Epithelial cell of proximal tubule (primary cell): ENCODE data around the gene ST3GAL5. TPM values are rescaled to one million over a fixed set of nuclear protein-coding genes. Genes with fewer than 3 reads are reported as not detected.

Experiments
- DNase-seq: peaks from one replicate; pipeline ENCODE4 v3.0.0-alpha.2; 2011; ENCODE audit warnings: low read depth
- H3K4me3 ChIP-seq: 2 replicates; pipeline ENCODE4 v1.5.1; 2011; ENCODE audit warnings: low read depth, mild to moderate bottlenecking, low read length
- total RNA-seq: library from RNA; depleted of rRNA; stranded (reverse); fragments of >200 nt; gene quantifications from 2 replicates; pipeline ENCODE4 v1.2.3, GENCODE V29; 2015
- TF ChIP-seq, protein P1 (sequence below): conservative IDR thresholded peaks from 2 replicates; pipeline ENCODE4 v1.5.1; 2012; ENCODE audit warnings: low read depth, mild to moderate bottlenecking, low read length

ST3GAL5 gene
- total RNA-seq, 1 donor from 2014 or later, result 8.7 TPM

GRCh38 chr2:85794038-85794441 lies 94.8 kb downstream of the ST3GAL5 start:
- DNase-seq, result no peak
- TF ChIP-seq, protein P1, sequence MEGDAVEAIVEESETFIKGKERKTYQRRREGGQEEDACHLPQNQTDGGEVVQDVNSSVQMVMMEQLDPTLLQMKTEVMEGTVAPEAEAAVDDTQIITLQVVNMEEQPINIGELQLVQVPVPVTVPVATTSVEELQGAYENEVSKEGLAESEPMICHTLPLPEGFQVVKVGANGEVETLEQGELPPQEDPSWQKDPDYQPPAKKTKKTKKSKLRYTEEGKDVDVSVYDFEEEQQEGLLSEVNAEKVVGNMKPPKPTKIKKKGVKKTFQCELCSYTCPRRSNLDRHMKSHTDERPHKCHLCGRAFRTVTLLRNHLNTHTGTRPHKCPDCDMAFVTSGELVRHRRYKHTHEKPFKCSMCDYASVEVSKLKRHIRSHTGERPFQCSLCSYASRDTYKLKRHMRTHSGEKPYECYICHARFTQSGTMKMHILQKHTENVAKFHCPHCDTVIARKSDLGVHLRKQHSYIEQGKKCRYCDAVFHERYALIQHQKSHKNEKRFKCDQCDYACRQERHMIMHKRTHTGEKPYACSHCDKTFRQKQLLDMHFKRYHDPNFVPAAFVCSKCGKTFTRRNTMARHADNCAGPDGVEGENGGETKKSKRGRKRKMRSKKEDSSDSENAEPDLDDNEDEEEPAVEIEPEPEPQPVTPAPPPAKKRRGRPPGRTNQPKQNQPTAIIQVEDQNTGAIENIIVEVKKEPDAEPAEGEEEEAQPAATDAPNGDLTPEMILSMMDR, result no peak
- H3K4me3 ChIP-seq, result no peak overlapping the region

DNA sequence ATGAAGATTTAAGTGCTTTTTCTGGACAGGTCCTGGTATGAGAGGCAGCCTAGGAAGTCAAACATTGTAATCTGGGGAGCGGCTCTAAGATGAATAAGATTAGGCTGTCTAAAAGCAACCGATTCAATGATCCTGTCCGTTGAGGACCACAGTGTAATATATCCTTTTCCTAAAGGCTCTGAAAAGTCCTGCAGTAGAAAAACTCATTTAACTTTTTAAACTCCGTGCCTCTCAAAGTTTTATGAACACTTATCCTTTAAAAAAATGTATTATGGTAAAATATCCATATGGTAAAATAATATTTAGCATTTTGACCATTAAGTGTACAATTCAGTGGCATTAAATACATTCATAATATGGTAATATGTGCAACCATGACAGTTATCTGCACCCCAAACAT lies 95.2 kb downstream of the ST3GAL5 start:
- DNase-seq, result no peak
- TF ChIP-seq, protein P1, result no peak
- H3K4me3 ChIP-seq, result no peak overlapping the region

- no peak for DNase-seq
- TF ChIP-seq, protein P1, result no peak
- H3K4me3 ChIP-seq, result no peak overlapping the region
These were observed 95.9 kb downstream of the ST3GAL5 start for GRCh38 chr2:85792783-85793441.

GRCh38 chr2:85791704-85792565 lies 96.9 kb downstream of the ST3GAL5 start:
- TF ChIP-seq, protein P1, result no peak
- DNase-seq, result no peak
- H3K4me3 ChIP-seq, result no peak overlapping the region

DNA sequence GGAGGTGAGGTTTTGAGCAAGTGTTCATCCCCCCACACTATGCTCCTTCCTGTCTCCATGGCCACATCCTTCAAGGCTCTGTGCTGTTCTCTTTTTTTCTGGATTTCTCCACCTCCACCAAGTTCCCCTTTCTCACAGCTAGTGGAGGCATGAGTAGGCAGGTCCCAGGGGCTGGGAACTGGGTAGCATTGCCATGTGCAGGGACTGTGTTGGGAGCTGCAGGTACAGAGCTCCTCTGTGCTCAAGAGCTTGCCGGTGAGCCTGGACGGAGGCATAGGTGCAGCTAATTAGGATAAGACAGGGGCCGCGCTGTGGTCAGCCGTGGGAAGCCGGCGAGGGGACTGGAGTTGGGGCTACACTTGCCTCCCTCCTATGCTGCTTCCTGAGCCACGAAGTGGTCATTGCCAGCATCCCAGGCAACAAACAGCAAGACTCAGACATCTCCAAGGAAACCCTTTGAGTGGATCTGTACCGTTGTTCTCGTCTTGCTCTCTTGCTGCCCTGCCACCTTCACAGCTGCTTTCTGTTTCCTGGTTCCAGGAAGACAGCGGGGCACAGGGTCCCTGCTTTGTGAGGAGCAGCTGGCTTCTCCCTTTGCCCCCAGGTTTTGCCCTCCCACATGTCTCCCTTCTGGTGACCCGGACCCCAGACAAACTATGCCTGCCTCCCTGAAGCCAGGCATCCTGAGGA lies 98.1 kb downstream of the ST3GAL5 start:
- DNase-seq, result no peak
- TF ChIP-seq, protein P1, result no peak
- H3K4me3 ChIP-seq, result no peak overlapping the region

GRCh38 chr2:85790032-85790431 lies 98.8 kb downstream of the ST3GAL5 start:
- no peak for DNase-seq
- no peak overlapping the region for H3K4me3 ChIP-seq
- TF ChIP-seq, protein P1, result no peak
